GM12872 (cell line): Measurements from ENCODE around the gene CLN6.

Experiments
- TF ChIP-seq, protein P1 (sequence below): IDR thresholded peaks from 3 replicates; pipeline ENCODE4 v1.5.1; 2011; ENCODE audit warnings: low read depth, mild to moderate bottlenecking, low read length, moderate library complexity; ENCODE audit not compliant: insufficient read depth

CLN6 gene

DNA sequence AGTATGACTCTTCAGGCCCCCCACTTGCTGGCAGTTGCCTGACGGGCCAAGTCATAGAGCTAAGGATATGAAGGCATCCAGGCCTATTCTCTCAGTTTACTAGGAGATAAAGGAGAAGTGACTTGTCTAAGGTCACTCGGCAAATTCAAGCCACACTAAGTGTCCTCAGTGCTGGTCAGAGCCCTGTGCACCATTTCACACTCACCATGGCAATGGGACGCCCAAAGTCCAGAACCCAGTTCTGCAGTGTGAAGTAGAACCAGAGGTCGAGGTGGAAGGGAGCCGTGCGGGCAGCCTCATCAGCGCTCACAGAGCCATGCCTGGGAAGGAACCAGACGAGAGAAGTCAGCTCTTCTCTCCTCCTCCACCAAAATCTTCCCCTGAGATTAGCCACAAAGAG lies 11.2 kb downstream of the CLN6 start:
- TF ChIP-seq, protein P1, sequence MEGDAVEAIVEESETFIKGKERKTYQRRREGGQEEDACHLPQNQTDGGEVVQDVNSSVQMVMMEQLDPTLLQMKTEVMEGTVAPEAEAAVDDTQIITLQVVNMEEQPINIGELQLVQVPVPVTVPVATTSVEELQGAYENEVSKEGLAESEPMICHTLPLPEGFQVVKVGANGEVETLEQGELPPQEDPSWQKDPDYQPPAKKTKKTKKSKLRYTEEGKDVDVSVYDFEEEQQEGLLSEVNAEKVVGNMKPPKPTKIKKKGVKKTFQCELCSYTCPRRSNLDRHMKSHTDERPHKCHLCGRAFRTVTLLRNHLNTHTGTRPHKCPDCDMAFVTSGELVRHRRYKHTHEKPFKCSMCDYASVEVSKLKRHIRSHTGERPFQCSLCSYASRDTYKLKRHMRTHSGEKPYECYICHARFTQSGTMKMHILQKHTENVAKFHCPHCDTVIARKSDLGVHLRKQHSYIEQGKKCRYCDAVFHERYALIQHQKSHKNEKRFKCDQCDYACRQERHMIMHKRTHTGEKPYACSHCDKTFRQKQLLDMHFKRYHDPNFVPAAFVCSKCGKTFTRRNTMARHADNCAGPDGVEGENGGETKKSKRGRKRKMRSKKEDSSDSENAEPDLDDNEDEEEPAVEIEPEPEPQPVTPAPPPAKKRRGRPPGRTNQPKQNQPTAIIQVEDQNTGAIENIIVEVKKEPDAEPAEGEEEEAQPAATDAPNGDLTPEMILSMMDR = no peak

DNA sequence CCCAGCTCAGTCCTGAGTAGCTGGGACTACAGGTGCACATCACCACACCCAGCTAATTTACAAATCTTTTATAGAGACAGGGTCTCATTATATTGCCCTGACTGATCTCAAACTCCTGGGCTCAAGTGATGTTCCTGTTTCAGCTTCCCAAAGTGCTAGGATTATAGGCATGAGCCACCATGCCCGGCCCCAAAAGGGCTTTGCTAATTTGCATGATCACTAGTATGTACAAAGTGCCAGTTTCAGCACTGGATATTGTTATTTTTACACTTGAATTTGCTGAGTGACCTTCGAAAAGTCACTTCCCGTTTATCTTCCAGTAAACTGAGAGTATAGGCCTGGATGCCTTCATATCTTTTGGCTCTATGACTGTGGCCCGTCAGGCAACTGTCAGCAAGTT lies 12.2 kb downstream of the CLN6 start:
- TF ChIP-seq, protein P1 = no peak

DNA sequence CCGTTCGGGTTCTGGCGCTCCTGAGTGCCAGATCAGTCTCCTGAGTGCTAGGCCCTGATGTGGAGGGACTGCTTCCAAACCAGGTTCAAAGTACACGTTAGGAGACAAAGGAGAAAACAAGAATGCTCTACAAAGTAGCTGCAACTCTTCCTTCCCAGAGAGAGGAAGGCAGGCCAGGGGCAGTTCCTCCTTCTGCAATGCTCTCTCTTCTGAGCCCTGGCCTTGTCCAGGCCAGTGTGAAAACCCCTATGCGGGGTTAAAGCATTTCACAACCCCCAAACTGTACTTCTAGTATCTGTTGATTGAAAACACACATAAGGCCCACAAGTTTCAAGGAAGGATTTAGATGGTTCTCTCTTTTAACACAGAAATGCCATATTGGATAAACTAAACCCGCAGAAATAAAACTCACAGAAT lies 14.7 kb downstream of the CLN6 start:
- TF ChIP-seq, protein P1 = no peak

DNA sequence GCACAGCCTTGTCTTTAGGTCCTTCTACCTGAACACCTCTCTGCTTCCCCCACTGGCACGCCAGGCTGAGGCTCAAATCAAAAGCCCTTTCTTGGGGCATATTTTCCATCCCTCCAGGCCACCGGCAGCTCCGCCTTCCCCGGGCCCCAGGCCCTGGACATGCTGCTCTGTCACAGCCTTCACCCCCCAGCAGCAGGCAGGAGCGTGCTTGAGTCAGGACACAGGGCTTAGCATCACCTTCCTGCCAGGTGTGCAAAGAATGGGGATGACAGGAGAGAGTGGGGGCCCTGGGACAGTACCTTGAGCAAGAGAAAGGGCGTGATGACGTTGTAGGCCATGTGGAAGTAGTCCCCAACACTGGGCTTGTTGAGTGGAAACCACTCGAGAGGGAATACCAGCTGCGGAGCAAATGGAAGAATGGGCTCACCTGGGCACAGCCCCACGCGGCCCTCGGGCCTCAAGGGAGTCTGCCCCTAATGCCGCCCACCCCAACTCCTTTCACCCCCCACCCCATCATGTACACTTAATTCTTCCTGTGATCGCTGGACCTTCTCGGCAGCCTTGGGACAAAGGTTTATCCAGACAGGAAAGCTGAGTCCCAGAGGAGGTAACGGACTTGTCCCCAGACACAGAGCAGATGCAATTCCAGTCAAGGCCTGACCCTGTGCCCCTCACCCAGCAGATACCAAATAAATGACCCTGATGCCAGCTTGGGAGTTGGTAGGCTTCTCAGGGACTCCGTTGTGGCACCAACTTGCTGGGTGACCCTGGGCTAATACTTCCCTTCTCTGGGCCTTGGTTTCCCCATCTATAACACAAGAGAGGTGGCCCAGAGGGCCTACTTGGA lies 15.3 kb downstream of the CLN6 start:
- TF ChIP-seq, protein P1 = no peak

DNA sequence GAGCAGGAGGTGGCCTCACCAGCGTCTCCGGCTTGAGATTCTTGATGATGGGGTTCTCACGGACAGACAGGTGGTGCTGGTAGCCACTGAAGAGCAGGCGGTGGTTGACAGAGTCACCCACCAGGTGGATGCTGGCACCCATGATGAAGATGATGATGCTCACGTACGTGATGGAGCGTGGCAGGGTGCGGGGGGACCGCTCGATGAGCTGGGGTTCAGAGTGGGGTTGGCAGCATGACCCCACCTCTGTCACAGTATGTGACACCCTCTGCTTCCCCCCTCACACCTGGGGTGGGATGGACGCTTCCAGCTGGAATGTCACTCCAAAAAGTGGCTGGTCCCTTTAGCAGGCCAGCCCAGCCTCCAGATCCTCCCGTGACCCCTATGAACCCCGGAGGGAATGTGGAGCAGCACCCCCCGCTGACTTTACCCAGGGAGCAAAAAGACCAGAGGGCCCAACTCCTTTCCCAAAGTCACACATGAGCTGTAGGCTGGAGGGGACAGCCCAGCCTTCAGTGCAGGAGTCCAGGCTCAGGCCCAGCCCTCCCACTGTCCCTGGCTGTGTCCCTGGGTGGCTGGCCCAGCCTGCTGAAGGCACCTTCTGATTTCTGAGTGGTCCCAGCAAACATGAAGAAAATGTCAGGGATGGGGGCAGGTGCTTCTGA lies 17.7 kb downstream of the CLN6 start:
- TF ChIP-seq, protein P1 = no peak

DNA sequence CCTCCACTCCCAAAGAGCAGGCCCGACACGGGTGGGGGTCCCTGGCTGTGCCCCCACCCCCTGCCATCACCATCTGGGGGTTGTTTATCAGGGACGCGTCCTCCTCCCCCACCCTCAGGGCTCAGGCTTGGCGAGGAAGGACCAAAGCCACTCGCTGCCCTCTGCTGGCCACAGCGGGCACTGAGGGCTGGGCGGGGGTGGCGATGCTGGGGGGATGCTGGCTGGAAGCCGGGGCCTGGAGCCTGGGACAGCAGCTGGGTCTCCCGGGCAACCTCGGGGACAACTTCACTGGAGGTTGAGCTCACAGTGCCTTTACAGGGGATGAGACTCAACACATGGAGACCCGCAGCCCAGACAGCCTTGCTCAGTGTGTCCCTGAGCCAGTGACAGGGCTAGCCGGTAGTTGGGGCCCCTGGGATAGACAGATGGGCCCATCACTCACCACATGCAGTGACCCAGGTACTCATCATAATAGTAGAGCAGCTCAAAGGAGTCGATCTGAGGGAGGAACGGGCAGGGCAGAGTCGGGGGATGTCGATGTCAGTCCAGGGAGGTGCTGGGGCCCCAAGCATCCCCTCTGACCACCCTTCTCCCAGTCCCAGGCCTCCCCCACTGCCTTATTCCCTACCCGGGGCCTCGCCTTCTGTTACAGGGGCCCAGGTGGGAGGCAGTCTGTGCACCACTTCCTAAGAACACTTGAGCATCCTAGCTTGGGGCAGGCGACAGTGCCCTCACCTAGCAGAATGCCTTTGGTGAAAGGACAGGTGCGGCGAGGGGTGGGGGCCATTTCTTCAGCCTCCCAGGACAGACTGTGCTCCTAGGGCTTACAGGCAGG lies 18.5 kb downstream of the CLN6 start:
- TF ChIP-seq, protein P1 = peak; percentile 82

DNA sequence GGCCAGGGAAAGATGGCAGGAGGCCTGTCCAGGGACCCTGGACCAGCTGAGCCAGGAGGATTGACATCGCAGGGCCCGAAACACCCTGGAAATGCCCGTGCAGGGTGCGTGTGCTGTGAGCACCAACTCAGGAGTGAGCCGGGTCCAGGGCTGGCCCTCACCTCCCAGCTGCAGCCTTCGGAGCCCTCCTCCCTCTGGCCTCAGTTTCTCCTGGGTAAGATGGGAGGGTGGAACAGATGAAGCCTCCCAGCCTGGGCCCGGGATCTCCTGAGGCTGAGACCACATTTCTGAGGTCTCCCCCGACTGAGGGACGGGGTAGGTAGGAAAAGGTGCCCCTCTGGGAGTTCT lies 19.1 kb downstream of the CLN6 start:
- TF ChIP-seq, protein P1 = no peak
